Measurements from ENCODE around the gene ASB2. TPM values are rescaled to one million over a fixed set of nuclear protein-coding genes. Genes with fewer than 3 reads are reported as not detected.

ASB2 gene
- polyA plus RNA-seq, 1 experiment: 1.6 TPM

GRCh38 chr14:93974299-93974698 is 2.1 kb downstream of the ASB2 start:
- no peaks in the 10 kb centered on the region for H3K27me3 ChIP-seq (ENCODE audit: control insufficient read depth, insufficient read depth, low read length)
- DNase-seq (ENCODE audit: low read depth, low spot score): no peak
- no peak overlapping the region for H3K4me3 ChIP-seq (ENCODE audit: low read depth, low read length)
- no peak overlapping the region for H3K27ac ChIP-seq (ENCODE audit: low read depth, low read length)
- POLR2A ChIA-PET: no interaction called here
- peaks cover 7% of the 10 kb centered on the region for H3K9me3 ChIP-seq (ENCODE audit: control insufficient read depth, insufficient read depth, low read length)
- TF ChIP-seq CTCF (IDR thresholded peaks at IDR 0.05; ENCODE audit: low read depth, low read length): no peak
- CTCF ChIA-PET: interaction anchor here (1.5 to 2.1 kb wide), 2 partner anchors 10 to 34 kb away, joined by 4 to 11 read pairs; no protein-coding TSS in a partner anchor

- DNase-seq (ENCODE audit: low read depth, low spot score): no peak
- Histone ChIP-seq H3K4me3 (ENCODE audit: low read depth, low read length) (no peak overlapping the region), H3K27me3 (ENCODE audit: control insufficient read depth, insufficient read depth, low read length) (no peaks in the 10 kb centered on the region), H3K27ac (ENCODE audit: low read depth, low read length) (no peak overlapping the region), H3K9me3 (ENCODE audit: control insufficient read depth, insufficient read depth, low read length) (peaks cover 7% of the 10 kb centered on the region)
- TF ChIP-seq CTCF (IDR thresholded peaks at IDR 0.05; ENCODE audit: low read depth, low read length): no peak
- POLR2A ChIA-PET: no interaction called here
- CTCF ChIA-PET: interaction anchor here (1.5 kb wide), 1 partner anchor 11 kb away, joined by 4 read pairs; no protein-coding TSS in a partner anchor
These were observed 2.8 kb downstream of the ASB2 start for GRCh38 chr14:93973607-93974006.

- no peak overlapping the region for H3K4me3 ChIP-seq (ENCODE audit: low read depth, low read length)
- H3K27ac ChIP-seq (ENCODE audit: low read depth, low read length): no peak overlapping the region
- no peak for TF ChIP-seq CTCF (IDR thresholded peaks at IDR 0.05; ENCODE audit: low read depth, low read length)
- DNase-seq (ENCODE audit: low read depth, low spot score): no peak
- peaks cover under 1% of the 10 kb centered on the region; the same call in 1 of the 2 replicates for H3K9me3 ChIP-seq (ENCODE audit: control insufficient read depth, insufficient read depth, low read length)
- ChIA-PET POLR2A (no interaction called here), CTCF (interaction anchor here (1.0 to 1.5 kb wide), 2 partner anchors 12 to 33 kb away, joined by 3 to 4 read pairs; no protein-coding TSS in a partner anchor)
- H3K27me3 ChIP-seq (ENCODE audit: control insufficient read depth, insufficient read depth, low read length): no peaks in the 10 kb centered on the region
These were observed 3.7 kb downstream of the ASB2 start for GRCh38 chr14:93972618-93973205.

- no peak overlapping the region for H3K27ac ChIP-seq (ENCODE audit: low read depth, low read length)
- H3K27me3 ChIP-seq (ENCODE audit: control insufficient read depth, insufficient read depth, low read length): no peaks in the 10 kb centered on the region
These were observed 4.7 kb downstream of the ASB2 start for GRCh38 chr14:93971635-93972027.

More at GRCh38 chr14:93971635-93972027, 4.7 kb downstream of the ASB2 start:
- CTCF ChIA-PET: interaction anchor here (0.8 kb wide), 1 partner anchor 11 kb away, joined by 3 read pairs; no protein-coding TSS in a partner anchor
- Histone ChIP-seq H3K4me3 (ENCODE audit: low read depth, low read length) (no peak overlapping the region), H3K9me3 (ENCODE audit: control insufficient read depth, insufficient read depth, low read length) (no peaks in the 10 kb centered on the region)
- POLR2A ChIA-PET: no interaction called here
- DNase-seq (ENCODE audit: low read depth, low spot score): no peak
- no peak for TF ChIP-seq CTCF (IDR thresholded peaks at IDR 0.05; ENCODE audit: low read depth, low read length)

Measured in AG04450 (cell line).